HG02610 (cell line): Measurements from ENCODE around the gene CSNK1G3.
"Not testable (repeated sequence)": the region's sequence is repeated elsewhere in the genome, so short reads cannot be mapped to it uniquely, and the experiment has no call there.

ENCODE experiments used
- ATAC-seq: cut with Tn5 transposase; IDR thresholded peaks from one replicate; pipeline ENCODE4 v1.9.1; 2021; ENCODE audit warnings: mild to moderate bottlenecking, moderate library complexity; ENCODE audit not compliant: unreplicated experiment

Gene CSNK1G3

DNA sequence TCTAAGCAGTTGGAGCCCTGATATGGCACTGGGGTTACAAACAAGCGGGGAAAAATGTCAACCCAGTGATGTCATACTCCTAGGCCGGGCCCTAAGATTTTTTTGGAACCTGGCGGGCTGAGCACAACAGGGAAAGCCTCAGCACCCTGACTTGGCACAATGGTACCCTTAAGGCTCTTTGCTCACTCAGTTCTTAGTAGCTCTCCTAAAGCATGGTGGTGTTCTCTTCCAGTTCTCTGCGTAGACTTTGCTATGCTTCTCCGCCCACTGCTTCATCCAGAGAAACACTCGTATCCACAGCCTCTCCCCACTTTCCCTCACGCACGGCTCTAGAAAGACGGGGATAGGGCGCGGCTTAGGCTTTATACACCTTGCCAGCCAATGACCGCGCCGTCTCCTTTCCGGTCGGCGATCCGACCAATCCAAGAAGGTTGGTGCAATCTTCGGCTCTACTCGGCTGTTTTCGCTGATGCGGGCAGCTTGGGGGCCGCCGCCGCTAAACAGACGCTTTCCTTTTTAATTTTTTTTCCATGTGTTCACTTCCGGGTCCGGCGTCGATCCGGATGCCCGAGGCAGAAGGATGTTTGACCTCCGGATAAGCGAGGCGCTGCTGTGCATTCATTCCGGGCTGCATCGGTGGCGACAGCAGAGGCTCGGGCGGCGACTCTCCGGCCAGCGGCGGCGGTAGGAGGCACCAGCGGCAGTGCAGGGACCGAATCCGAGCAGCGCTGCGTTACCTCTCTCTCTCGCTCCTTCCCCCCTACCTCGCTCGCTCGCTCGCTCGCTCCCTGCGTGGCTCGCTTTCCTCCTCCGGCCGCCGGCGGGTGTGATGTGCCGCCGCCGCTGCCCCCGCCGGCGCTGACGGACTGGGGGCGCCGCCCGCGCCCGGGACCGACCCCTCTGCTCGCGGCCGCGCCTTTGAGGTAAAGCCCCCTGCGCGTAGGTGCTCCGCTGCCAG lies at the start of gene CSNK1G3:
TSS of gene CSNK1G3 (plus strand) at position 530 of the 958 bp plus-strand sequence. CDS start 33,487 bp downstream, outside the sequence.
- ATAC-seq, result peak; percentile 95

DNA sequence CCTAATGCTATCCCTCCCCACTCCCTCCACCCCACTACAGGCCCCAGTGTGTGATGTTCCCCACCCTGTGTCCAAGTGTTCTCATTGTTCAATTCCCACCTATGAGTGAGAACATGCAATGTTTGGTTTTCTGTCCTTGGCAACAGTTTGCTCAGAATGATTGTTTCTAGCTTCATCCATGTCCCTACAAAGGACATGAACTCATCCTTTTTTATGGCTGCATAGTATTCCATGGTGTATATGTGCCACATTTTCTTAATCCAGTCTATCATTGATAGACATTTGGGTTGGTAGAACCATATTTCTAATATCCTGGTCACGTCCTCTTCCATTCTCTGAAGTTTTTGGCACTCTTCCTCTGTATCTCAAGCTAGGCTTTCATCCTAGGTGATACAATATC lies 45.1 kb upstream of the CSNK1G3 start:
- ATAC-seq, result not testable (repeated sequence)

DNA sequence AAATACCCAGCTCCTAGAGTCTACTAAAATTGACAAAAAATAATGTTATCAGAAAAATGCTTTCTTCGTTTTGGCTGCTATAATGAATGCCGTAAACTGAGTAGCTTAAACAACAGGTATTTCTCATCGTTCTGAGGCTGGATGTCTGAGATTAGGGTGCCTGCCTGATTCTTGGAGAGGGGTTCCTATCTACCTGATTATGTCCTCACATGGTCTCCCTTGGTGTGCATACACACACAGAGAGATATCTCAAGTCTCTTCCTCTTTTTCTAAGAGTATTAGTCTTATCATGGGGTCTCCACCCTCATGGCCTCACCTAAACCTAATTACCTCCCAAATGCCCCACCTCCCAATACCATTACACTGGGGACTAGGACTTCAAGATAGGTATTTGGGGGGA lies 40.6 kb upstream of the CSNK1G3 start:
- no peak for ATAC-seq

GRCh38 chr5:123472150-123472924 lies 39.6 kb upstream of the CSNK1G3 start:
- no peak for ATAC-seq

DNA sequence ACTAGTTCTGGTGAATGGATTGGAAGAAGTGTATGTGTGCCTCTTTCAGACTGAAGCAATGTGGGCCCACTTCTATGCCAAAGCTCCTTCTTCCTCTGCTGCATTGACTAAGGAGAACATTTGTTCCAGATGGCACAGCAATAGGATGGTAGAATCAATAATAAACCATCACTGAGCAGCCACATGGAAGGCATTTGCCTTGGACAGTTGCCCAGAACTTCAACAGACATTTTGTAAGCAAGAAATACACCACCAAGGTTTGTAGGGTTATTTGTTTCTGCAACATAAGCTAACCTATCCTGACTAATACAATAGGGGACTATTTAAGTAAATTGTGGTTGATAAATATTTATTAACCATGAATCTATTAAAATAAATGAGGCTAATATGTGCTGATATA lies 37.7 kb upstream of the CSNK1G3 start:
- no peak for ATAC-seq

GRCh38 chr5:123476731-123477130 lies 35.2 kb upstream of the CSNK1G3 start:
- no peak for ATAC-seq

DNA sequence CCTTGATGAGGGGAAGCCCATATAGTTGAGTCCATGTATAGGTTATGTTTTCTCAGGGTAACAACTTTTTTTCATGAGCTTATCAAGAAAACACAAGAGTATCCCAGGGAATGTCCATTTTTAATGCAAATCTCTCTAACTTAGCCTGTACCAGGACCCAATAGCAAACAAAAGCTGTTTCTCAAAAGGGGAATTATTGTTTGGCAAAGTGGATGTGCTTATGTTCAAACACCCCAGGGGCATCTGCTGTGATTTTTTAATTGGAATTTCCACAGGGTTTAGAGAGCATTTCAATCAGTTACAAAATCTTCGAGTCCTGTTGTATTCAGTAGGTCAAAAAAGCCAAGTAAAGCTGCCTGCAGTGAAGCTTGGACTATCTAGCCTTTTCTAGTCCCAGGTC lies 33.4 kb upstream of the CSNK1G3 start:
- no peak for ATAC-seq

GRCh38 chr5:123482258-123482657 lies 29.7 kb upstream of the CSNK1G3 start:
- ATAC-seq, result no peak

GRCh38 chr5:123483446-123484077 lies 28.4 kb upstream of the CSNK1G3 start:
- no peak for ATAC-seq

GRCh38 chr5:123485275-123485674 lies 26.7 kb upstream of the CSNK1G3 start:
- no peak for ATAC-seq

GRCh38 chr5:123486951-123487655 lies 24.9 kb upstream of the CSNK1G3 start:
- no peak for ATAC-seq

GRCh38 chr5:123490974-123491373 lies 21.0 kb upstream of the CSNK1G3 start:
- ATAC-seq, result no peak

DNA sequence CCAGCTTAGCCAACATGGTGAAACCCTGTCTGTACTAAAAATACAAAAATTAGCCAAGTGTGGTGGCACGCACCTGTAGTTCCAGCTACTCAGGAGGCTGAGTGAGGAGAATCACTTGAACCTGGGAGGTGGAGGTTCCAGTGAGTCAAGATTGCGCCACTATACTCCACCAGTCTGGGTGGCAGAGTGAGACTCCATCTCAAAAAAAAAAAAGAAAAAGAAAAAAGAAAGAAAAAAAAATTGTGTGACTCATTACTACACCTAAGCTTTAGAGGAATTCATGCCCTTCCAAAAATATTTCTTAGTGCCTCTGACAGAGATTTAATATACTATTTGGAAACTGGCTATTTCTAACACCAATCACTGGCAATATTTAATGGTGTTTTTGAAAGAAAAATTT lies 16.8 kb upstream of the CSNK1G3 start:
- not testable (repeated sequence) for ATAC-seq

- ATAC-seq, result no peak
Observed at GRCh38 chr5:123496892-123497291, 15.1 kb upstream of the CSNK1G3 start.

- no peak for ATAC-seq
Observed at GRCh38 chr5:123500471-123500870, 11.5 kb upstream of the CSNK1G3 start.

DNA sequence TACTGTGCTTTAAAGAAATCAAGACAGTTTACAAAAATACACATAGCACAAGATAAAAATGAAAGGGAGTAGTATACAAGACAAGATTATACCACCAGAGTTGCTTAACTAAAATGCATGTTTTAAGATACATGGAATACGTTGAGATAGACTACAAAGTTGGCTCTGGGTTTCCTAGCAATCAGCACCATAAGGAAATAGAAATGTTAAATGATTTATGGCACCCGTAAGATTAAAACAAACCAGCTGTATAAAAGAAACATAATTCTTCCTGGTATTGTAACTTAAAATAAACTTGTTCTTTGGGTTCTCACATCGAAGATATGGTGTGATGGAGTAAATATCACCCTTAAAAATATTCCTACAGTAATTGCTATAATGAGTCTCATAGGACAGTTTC lies 9.9 kb upstream of the CSNK1G3 start:
- no peak for ATAC-seq

GRCh38 chr5:123503299-123503698 lies 8.7 kb upstream of the CSNK1G3 start:
- no peak for ATAC-seq

- no peak for ATAC-seq
Observed at GRCh38 chr5:123505633-123506032, 6.3 kb upstream of the CSNK1G3 start.

DNA sequence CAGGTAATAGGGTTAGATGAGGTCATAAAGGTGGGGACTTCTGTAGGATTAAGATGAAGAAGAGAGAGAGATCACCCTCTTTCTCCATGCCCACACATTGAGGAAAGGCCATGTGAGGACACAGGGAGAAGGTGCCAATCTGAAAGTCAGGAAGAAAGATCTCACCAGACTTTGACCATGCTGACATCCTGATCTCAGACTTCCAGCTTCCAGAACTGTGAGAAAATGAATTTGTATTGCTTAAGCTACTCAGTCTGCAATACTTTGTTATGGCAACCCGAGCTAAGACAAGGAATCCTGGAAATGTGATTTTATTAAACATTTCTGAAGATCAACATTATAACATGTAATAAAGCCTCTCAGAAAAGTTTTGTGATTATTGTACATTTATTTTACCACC lies 3.5 kb upstream of the CSNK1G3 start:
- no peak for ATAC-seq

GRCh38 chr5:123511290-123511647 lies 708 bp upstream of the CSNK1G3 start:
- no peak for ATAC-seq
